Hematopoietic multipotent progenitor cell treated with erythropoietin and hydrocortisone succinate and interleukin-3 and kit ligand, for 17 days (in vitro differentiated cells): Measurements from ENCODE around the gene TM4SF18.
"Not testable (repeated sequence)": the region's sequence is repeated elsewhere in the genome, so short reads cannot be mapped to it uniquely, and the experiment has no call there.

Source experiments
- DNase-seq: peaks from one replicate; pipeline ENCODE4 v3.0.0-alpha.2; 2015; ENCODE audit warnings: low spot score

The TM4SF18 gene

DNA sequence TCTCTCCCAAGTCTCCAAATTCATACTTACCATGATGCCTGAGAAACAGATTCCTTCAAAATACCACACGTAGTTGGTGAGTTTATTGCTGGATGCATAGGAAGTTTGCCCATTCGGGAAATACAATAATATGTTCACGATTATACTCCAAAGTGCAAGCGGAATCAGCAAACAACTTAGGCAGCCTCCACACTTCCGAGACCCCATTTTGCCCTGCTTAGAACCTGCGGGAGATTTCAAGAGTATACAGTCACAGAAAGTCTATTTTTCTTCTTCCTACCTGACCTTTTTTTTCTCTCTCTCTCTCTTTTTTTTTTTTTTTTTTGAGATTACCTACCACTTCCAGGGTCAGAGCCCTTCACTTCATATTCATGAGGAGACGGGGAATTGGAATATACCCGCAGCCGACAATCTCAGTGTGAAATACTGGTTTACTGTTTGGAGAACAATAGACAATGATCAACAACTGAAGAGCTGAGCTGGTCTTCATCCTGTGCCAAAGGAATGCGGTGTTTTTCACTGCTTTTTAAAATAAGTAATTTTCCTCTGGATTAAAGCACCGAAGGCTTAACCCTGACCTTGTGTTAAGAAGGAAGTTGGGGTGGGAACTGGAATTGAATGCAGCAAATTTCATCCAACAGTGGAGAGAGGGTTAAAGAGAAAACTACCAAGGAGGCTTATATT lies at the start of gene TM4SF18:
TSS of gene TM4SF18 (minus strand) at position 461 of the 684 bp plus-strand sequence. CDS start at position 207, 254 bp downstream.
- no peak for DNase-seq

DNA sequence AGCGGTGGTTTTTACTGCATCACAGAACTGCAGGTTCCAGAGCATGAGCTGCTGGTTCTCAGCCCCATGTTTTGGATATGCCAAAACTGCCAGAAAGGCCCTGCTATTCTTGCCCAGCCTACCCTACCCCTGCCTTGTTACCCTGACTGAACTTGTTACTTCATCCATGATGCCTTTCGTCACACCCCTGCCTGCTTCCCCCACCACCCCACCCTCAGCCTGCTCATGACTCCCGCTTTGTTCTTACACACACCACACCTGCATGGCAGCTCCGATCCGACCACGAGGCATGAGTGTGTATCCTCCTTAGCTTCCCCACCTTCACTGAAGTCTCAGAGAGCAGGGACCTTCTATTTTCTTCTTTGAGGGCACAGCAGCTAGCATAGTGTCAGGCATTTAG lies 49.1 kb upstream of the TM4SF18 start:
- no peak for DNase-seq

DNA sequence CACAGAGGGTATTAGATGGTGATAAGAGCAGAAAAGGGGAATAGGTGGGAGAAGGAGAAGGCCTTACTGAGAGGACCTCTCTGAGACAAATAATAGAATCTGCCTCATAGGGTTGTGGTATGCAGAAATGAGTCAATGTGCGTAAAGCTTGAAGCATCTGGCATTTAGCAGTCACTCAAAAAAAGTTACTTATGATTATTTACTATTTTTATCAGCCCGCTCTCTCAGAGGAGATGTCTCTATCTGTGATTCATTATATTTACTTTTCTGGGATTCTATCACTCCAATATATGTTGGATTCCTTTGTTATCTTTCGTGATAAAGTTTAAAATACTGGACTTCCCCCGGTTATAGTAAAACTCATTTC lies 48.6 kb upstream of the TM4SF18 start:
- DNase-seq: no peak

GRCh38 chr3:149381173-149382100 lies 48.0 kb upstream of the TM4SF18 start:
- no peak for DNase-seq

DNA sequence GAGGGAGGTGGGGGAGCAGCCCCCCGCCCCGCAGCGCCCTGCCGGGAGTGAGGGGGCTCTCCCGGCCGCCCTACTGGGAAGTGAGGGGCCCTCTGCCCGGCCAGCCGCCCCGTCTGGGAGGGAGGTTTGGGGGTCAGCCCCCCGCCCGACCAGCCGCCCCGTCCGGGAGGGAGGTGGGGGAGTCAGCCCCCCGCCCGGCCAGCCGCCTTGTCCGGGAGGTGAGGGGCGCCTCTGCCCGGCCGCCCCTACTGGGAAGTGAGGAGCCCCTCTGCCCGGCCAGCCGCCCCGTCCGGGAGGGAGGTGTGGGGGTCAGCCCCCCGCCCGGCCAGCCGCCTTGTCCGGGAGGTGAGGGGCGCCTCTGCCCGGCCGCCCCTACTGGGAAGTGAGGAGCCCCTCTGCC lies 46.8 kb upstream of the TM4SF18 start:
- DNase-seq: not testable (repeated sequence)

- no peak for DNase-seq
Observed at GRCh38 chr3:149378478-149379309, 45.3 kb upstream of the TM4SF18 start.

DNA sequence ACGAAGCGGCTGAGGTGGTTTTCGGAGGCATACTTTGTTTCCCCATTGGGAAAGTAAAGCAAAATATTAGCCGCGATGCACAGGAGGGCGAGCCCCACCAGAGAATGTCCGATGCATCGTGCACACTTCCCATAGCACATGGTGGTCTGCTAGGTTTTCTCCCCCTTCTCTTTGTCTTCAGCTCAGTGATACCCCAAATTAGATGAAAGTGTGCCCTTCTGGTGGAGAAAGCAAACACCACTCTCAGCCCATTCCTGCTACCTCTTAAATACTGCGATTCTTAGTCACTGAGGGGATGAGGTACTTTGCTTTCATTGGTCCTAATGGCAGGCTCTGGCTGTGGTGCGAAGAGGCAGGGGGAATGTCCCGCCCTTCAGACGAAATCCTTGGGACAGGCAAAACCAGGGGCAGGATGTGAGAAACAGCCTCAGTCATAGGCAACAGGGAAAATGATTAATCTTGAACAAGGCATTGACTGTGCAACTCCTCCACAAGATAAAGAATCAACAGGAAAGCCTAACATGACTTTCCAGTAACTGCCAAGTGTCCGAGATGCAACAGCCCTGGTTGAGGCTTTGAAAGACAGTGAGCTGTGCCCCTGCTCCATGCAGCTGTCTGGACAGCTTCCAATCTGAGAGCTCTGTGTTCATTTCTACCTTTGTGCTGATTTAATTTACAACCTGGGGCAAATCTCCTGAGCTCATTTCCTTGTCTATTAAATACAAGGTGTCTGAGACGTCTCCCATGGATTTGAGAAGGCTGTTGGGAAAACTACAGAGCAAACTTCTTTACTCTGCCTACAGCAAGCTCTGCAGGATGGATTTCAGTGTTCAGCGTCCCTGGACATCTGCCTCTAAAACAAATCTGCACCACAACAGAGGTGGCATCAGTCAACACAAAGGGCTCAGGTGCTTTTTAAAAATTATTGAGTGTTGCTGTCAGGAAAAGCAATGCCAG lies 44.2 kb upstream of the TM4SF18 start, which contains the start of gene TM4SF1:
TSS of gene TM4SF1 (minus strand) at position 242 of the 957 bp plus-strand sequence. CDS start at position 140, 102 bp downstream.
- DNase-seq: no peak

- DNase-seq: no peak
Observed at GRCh38 chr3:149376718-149377407, 43.4 kb upstream of the TM4SF18 start.

GRCh38 chr3:149375501-149376196 lies 42.2 kb upstream of the TM4SF18 start:
- DNase-seq: no peak

GRCh38 chr3:149374793-149375500 lies 41.5 kb upstream of the TM4SF18 start:
- no peak for DNase-seq

GRCh38 chr3:149374391-149374790 lies 41.0 kb upstream of the TM4SF18 start:
- DNase-seq: no peak

- no peak for DNase-seq
Observed at GRCh38 chr3:149373235-149374125, 40.0 kb upstream of the TM4SF18 start.

DNA sequence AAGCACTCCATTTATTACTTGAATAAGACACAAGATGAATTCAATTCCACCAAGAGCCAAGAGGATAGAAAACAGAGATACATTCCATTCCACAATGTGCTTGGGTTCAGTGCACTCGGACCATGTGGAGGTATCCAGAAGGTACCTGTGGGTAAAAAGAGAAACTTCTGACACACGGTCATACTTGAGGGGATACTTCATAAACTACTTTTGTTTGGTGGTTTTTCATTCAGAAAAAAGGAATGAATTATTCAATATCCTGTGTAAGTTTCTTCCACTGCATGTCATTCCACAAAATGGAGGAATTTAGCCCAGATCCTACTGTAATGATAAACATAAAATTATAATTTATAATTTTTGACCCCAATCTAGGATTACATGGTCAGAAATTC lies 38.3 kb upstream of the TM4SF18 start:
- no peak for DNase-seq

- no peak for DNase-seq
Observed at GRCh38 chr3:149371001-149371722, 37.7 kb upstream of the TM4SF18 start.

GRCh38 chr3:149369991-149370866 lies 36.8 kb upstream of the TM4SF18 start:
- DNase-seq: no peak
